Measurements from ENCODE around the gene RPGRIP1L.

RPGRIP1L gene

DNA sequence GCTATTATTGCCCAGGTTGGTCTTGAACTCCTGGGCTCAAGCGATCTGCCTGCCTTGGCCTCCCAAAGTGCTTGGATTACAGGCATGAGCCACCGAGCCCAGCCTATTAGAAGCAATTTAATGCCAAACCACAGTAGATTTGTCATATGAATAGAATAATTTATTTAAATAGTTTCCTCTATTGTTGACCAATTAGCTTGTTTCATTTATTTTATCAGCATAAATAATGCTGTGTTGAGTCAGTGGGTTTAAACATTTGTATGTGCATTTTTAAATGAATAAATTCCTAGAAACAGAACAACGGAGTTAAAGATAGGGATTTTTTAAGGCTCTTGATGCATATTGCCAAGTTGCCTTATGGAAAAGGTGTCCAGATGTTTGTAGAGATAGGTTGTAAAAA lies 27.0 kb upstream of the RPGRIP1L start:
- no peak for DNase-seq (ENCODE audit: low read depth in 1 of 2, low spot score in 1 of 2)
- TF ChIP-seq POLR2AphosphoS5 (IDR thresholded peaks at IDR 0.05; ENCODE audit: low read depth) = no peak
- TF ChIP-seq, protein P1, sequence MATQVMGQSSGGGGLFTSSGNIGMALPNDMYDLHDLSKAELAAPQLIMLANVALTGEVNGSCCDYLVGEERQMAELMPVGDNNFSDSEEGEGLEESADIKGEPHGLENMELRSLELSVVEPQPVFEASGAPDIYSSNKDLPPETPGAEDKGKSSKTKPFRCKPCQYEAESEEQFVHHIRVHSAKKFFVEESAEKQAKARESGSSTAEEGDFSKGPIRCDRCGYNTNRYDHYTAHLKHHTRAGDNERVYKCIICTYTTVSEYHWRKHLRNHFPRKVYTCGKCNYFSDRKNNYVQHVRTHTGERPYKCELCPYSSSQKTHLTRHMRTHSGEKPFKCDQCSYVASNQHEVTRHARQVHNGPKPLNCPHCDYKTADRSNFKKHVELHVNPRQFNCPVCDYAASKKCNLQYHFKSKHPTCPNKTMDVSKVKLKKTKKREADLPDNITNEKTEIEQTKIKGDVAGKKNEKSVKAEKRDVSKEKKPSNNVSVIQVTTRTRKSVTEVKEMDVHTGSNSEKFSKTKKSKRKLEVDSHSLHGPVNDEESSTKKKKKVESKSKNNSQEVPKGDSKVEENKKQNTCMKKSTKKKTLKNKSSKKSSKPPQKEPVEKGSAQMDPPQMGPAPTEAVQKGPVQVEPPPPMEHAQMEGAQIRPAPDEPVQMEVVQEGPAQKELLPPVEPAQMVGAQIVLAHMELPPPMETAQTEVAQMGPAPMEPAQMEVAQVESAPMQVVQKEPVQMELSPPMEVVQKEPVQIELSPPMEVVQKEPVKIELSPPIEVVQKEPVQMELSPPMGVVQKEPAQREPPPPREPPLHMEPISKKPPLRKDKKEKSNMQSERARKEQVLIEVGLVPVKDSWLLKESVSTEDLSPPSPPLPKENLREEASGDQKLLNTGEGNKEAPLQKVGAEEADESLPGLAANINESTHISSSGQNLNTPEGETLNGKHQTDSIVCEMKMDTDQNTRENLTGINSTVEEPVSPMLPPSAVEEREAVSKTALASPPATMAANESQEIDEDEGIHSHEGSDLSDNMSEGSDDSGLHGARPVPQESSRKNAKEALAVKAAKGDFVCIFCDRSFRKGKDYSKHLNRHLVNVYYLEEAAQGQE (IDR thresholded peaks at IDR 0.05; ENCODE audit: insufficient replicate concordance, low read depth) = no peak
- TF ChIP-seq, protein P2, sequence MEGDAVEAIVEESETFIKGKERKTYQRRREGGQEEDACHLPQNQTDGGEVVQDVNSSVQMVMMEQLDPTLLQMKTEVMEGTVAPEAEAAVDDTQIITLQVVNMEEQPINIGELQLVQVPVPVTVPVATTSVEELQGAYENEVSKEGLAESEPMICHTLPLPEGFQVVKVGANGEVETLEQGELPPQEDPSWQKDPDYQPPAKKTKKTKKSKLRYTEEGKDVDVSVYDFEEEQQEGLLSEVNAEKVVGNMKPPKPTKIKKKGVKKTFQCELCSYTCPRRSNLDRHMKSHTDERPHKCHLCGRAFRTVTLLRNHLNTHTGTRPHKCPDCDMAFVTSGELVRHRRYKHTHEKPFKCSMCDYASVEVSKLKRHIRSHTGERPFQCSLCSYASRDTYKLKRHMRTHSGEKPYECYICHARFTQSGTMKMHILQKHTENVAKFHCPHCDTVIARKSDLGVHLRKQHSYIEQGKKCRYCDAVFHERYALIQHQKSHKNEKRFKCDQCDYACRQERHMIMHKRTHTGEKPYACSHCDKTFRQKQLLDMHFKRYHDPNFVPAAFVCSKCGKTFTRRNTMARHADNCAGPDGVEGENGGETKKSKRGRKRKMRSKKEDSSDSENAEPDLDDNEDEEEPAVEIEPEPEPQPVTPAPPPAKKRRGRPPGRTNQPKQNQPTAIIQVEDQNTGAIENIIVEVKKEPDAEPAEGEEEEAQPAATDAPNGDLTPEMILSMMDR (IDR thresholded peaks at IDR 0.05; ENCODE audit: insufficient read depth, low read length) = no peak
- no peak for TF ChIP-seq GABPA (IDR thresholded peaks at IDR 0.05; ENCODE audit: low read depth)
- TF ChIP-seq SPI1 (IDR thresholded peaks at IDR 0.05; ENCODE audit: borderline replicate concordance, low read depth) = no peak
- Histone ChIP-seq H3K27ac (replicated peaks) (no peak overlapping the region), H3K4me3 (replicated peaks; ENCODE audit: insufficient read depth, low read length) (no peak overlapping the region), H3K27me3 (ENCODE audit: insufficient read depth, poor library complexity, severe bottlenecking) (no peaks in the 10 kb centered on the region)

DNA sequence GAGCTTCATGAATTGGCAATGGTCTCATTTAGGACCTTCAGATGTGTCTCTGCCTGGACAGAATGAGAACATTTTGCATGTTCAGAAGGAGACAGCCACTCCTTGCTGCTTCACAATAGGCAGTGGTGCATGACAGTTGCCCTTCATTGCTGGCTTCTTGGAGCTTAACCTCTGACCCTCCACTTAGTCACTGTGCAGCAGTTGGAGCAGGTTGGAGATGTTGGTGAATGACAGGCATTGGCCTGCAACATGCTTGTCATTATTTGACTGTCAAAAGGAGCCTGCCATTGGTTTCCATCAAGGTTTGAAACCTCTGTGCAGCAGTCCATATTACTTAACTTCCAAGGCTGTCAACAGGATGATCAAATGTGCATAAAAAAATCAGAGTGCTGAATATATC lies 23.0 kb upstream of the RPGRIP1L start:
- H3K27me3 ChIP-seq (ENCODE audit: insufficient read depth, poor library complexity, severe bottlenecking) = no peaks in the 10 kb centered on the region
- DNase-seq (ENCODE audit: low read depth in 1 of 2, low spot score in 1 of 2) = no peak
- TF ChIP-seq POLR2AphosphoS5 (IDR thresholded peaks at IDR 0.05; ENCODE audit: low read depth) = no peak
- TF ChIP-seq GABPA (IDR thresholded peaks at IDR 0.05; ENCODE audit: low read depth) = no peak
- TF ChIP-seq, protein P2 (IDR thresholded peaks at IDR 0.05; ENCODE audit: insufficient read depth, low read length) = no peak
- TF ChIP-seq, protein P1 (IDR thresholded peaks at IDR 0.05; ENCODE audit: insufficient replicate concordance, low read depth) = no peak
- TF ChIP-seq SPI1 (IDR thresholded peaks at IDR 0.05; ENCODE audit: borderline replicate concordance, low read depth) = no peak
- no peak overlapping the region for H3K4me3 ChIP-seq (replicated peaks; ENCODE audit: insufficient read depth, low read length)
- no peak overlapping the region for H3K27ac ChIP-seq (replicated peaks)

DNA sequence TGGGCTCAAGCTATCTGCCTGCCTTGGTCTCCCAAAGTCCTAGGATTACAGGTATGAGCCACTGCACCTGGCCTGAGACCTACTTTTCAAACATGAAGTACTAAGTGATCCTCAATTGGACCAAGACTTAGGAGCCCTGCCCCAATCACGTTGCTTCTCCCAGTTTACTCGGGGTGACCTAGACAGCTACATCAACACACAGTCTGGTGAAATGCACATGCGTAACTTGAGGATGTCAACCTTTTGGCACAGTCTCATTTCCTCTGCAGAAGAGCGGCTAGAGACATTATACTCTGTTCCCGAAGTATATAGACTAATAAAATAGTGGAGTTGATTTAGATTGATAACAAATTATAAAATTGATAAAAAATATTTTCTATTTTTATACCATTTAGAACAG lies 17.4 kb upstream of the RPGRIP1L start:
- Histone ChIP-seq H3K4me3 (replicated peaks; ENCODE audit: insufficient read depth, low read length) (no peak overlapping the region), H3K27ac (replicated peaks) (no peak overlapping the region), H3K27me3 (ENCODE audit: insufficient read depth, poor library complexity, severe bottlenecking) (no peaks in the 10 kb centered on the region)
- DNase-seq (ENCODE audit: low read depth in 1 of 2, low spot score in 1 of 2) = no peak
- TF ChIP-seq, protein P1 (IDR thresholded peaks at IDR 0.05; ENCODE audit: insufficient replicate concordance, low read depth) = no peak
- TF ChIP-seq, protein P2 (IDR thresholded peaks at IDR 0.05; ENCODE audit: insufficient read depth, low read length) = no peak
- TF ChIP-seq SPI1 (IDR thresholded peaks at IDR 0.05; ENCODE audit: borderline replicate concordance, low read depth) (no peak), GABPA (IDR thresholded peaks at IDR 0.05; ENCODE audit: low read depth) (no peak), POLR2AphosphoS5 (IDR thresholded peaks at IDR 0.05; ENCODE audit: low read depth) (no peak)
